AG09309 (cell line): ENCODE data around the gene IRF2BPL.
"Not testable (repeated sequence)": the region's sequence is repeated elsewhere in the genome, so short reads cannot be mapped to it uniquely, and the experiment has no call there.

Source experiments
- DNase-seq: peaks from one replicate; pipeline ENCODE4 v3.0.0-alpha.2; 2010; ENCODE audit warnings: low read depth
- H3K4me3 ChIP-seq: 2 replicates; pipeline ENCODE4 v1.5.1; 2011; ENCODE audit warnings: mild to moderate bottlenecking, low read depth, low read length, moderate library complexity; ENCODE audit not compliant: control insufficient read depth
- TF ChIP-seq, protein P1 (sequence below): IDR thresholded peaks from 2 replicates; pipeline ENCODE4 v1.5.1; 2011; ENCODE audit warnings: mild to moderate bottlenecking, low read depth, low read length, inconsistent platforms; ENCODE audit not compliant: insufficient read depth, control insufficient read depth; ENCODE audit errors: missing control alignments

The IRF2BPL gene

GRCh38 chr14:77024171-77024691 lies 4.3 kb downstream of the IRF2BPL start:
- TF ChIP-seq, protein P1, sequence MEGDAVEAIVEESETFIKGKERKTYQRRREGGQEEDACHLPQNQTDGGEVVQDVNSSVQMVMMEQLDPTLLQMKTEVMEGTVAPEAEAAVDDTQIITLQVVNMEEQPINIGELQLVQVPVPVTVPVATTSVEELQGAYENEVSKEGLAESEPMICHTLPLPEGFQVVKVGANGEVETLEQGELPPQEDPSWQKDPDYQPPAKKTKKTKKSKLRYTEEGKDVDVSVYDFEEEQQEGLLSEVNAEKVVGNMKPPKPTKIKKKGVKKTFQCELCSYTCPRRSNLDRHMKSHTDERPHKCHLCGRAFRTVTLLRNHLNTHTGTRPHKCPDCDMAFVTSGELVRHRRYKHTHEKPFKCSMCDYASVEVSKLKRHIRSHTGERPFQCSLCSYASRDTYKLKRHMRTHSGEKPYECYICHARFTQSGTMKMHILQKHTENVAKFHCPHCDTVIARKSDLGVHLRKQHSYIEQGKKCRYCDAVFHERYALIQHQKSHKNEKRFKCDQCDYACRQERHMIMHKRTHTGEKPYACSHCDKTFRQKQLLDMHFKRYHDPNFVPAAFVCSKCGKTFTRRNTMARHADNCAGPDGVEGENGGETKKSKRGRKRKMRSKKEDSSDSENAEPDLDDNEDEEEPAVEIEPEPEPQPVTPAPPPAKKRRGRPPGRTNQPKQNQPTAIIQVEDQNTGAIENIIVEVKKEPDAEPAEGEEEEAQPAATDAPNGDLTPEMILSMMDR: no peak
- DNase-seq: no peak
- H3K4me3 ChIP-seq: peak overlapping the region; percentile 83

GRCh38 chr14:77023001-77023996 lies 5.2 kb downstream of the IRF2BPL start:
- TF ChIP-seq, protein P1: no peak
- H3K4me3 ChIP-seq: peak overlapping the region; percentile 5
- no peak for DNase-seq

DNA sequence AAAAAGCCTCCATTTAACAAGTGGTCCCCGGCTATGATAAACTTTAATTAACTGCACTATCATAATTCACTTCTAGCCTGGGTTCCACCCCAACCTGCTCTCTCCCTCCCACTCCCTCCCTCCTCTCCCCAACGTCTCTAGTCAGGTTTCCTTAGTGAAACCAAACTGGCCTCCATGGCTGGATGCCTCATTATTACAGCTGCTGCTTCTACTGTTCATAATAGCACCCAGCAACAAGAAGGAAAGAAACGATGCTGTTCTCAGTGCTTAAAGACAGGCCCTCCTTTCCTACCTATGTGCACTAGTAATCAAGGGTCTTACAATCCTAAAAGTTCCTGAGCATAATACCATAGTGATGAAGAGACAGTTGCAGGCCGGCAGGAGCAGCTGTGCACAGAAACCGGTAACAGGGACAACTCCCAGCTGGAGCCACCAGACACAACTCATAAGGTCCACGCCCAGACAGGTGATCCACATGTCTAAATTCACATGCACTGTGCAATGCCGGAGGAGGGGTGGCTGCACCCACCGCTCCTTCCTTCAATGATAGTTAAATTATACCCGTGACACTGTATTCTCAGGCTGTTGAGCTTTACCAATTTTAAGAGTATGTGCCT lies 6.2 kb downstream of the IRF2BPL start:
- no peak for DNase-seq
- no peak overlapping the region for H3K4me3 ChIP-seq
- TF ChIP-seq, protein P1: no peak

DNA sequence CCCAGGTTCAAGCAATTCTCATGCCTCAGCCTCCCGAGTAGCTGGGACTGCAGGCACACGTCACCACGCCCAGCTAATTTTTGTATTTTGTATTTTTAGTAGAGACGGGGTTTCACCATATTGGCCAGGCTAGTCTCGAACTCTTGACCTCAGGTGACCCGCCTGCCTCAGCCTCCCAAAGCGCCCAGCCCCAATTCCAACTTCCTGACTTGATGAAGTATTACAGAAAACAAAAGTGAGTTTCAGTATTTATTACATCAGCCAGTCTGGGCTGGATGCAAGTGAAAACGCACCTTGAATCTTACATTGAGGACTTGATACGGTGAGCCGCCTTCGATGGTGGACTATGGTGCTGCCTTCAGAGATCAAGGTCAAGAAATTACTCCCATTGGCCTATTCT lies 7.1 kb downstream of the IRF2BPL start:
- DNase-seq, H3K4me3 ChIP-seq: not testable (repeated sequence)

DNA sequence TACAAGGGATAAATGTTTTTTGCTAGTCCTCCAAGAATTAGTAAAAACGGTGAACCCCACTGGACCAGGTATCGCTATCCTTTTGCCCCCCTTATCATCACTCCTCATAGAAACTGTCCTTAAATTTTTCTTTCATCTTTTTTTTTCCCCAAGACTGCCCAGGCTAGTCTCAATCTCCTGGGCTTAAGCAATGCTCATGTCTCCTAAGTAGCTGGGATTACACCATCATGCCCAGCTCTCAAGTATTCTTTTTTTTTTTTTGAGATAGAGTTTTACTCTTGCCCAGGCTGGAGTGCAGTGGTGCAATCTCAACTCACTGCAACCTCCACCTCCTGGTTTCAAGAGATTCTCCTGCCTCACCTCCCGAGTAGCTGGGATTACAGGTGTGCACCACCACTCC lies 9.7 kb downstream of the IRF2BPL start:
- no peak for DNase-seq
- TF ChIP-seq, protein P1: no peak
- no peak overlapping the region for H3K4me3 ChIP-seq

DNA sequence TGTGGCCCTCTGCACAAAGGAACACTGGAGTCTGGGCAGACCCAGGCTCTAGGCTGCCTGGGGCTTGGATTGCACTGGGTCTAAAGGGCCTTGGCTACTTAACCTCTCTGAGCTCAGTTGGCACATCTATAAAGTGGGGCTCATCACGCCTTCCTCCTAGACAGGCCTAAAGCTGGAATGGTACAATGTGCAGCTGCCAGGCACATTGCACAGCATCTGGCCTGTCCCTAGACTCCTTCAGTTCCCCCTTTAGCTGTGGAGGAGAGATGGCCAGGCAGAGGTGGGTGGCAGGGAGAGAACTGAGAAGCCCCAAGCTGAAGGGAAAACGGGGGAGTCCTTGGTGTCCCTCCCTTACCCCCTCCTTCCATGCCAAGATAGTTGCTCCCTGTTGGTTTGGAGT lies 10.8 kb downstream of the IRF2BPL start:
- TF ChIP-seq, protein P1: no peak
- H3K4me3 ChIP-seq: no peak overlapping the region
- no peak for DNase-seq

DNA sequence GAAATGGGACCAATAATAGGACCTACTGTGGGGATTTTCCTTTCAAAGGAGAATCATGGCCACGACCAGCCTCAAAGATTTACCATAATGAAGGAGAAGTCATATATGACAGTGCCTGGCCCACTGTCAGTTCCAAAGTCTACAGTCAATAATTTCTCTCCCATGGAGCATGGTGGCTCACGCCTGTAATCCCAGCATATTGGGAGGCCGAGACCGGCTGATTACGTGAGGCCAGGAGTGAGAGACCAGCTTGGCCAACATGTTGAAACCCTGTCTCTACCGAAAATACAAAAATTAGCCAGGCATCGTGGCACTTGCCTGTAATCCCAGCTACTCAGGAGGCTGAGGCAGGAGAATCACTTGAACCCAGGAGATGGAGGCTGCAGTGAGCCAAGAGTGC lies 13.8 kb downstream of the IRF2BPL start:
- DNase-seq: no peak
- H3K4me3 ChIP-seq: no peak overlapping the region
- TF ChIP-seq, protein P1: no peak
